Astrocyte of the spinal cord (primary cell): ENCODE measurements around the gene PSMG4.

Experiments used
- DNase-seq: peaks from one replicate; pipeline ENCODE4 v3.0.0; 2011; ENCODE audit warnings: low read depth, low spot score
- H3K4me3 ChIP-seq: 2 replicates; pipeline ENCODE4 v1.5.1; 2011; ENCODE audit warnings: low read depth, mild to moderate bottlenecking, low read length, moderate library complexity
- in situ Hi-C: cut with HindIII; loops from 2 replicates; pipeline ENCODE4 v1.10.0; 2017; ENCODE audit warnings: low sequenced_read_pairs
- TF ChIP-seq, protein P1 (sequence below): IDR thresholded peaks from 2 replicates; pipeline ENCODE4 v1.5.1; 2012; ENCODE audit warnings: low read depth, mild to moderate bottlenecking, low read length, inconsistent platforms

The PSMG4 gene

GRCh38 chr6:3258720-3259490 is at the start of gene PSMG4:
Gene PSMG4 (plus strand): TSS chr6:3258947. CDS start chr6:3259023, 76 bp downstream.
- in situ Hi-C loops = no loop called here
- DNase-seq = peak; percentile 86
- H3K4me3 ChIP-seq = peak within 1 kb of the TSS; percentile 81
- TF ChIP-seq, protein P1, sequence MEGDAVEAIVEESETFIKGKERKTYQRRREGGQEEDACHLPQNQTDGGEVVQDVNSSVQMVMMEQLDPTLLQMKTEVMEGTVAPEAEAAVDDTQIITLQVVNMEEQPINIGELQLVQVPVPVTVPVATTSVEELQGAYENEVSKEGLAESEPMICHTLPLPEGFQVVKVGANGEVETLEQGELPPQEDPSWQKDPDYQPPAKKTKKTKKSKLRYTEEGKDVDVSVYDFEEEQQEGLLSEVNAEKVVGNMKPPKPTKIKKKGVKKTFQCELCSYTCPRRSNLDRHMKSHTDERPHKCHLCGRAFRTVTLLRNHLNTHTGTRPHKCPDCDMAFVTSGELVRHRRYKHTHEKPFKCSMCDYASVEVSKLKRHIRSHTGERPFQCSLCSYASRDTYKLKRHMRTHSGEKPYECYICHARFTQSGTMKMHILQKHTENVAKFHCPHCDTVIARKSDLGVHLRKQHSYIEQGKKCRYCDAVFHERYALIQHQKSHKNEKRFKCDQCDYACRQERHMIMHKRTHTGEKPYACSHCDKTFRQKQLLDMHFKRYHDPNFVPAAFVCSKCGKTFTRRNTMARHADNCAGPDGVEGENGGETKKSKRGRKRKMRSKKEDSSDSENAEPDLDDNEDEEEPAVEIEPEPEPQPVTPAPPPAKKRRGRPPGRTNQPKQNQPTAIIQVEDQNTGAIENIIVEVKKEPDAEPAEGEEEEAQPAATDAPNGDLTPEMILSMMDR = no peak

DNA sequence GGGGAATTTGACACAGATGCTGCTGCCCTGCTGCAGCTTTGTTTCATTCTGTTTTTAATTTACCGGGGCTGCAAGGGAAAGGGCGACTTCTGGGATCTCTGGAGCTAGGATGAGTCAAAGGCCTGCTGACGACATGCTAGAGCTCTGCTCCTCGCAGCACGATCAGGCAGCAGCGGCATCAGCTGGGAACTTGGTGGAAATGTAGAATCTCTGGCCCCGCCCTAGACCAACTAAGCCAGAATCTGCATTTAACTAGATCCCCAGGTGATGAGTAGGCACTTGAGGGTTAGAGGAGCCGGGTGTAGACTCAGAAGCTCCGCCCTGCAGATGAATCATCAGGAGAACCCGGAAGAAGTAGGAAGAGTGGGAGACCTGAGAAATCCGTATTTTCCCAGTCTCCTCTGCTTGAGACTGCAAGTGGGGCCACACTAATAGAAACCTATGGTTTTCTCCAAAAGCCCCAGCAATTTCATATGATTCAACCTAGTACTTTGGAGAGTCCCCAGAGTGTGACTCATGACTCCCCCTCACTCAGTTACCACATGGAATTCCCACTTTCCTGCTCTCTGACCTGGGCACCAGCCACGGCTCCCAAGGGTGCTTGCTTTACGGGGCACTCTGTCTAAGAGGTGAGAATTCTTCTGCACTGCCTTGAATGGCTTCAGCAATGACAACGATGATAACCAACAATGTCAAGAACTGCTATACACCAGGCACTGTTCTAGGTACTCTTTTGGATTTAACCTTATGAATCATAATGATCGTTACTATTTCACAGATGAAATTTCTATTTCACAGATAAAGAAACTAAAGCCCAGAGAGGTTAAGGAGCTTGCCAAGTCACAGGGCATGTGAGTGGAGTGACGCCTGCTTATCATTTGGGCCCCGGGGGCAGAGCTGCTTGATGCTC is 49.4 kb upstream of the PSMG4 start:
- DNase-seq = peak; percentile 96
- peak overlapping the region; percentile 4 for H3K4me3 ChIP-seq
- TF ChIP-seq, protein P1 = peak; percentile 32
- in situ Hi-C loops = no loop called here

DNA sequence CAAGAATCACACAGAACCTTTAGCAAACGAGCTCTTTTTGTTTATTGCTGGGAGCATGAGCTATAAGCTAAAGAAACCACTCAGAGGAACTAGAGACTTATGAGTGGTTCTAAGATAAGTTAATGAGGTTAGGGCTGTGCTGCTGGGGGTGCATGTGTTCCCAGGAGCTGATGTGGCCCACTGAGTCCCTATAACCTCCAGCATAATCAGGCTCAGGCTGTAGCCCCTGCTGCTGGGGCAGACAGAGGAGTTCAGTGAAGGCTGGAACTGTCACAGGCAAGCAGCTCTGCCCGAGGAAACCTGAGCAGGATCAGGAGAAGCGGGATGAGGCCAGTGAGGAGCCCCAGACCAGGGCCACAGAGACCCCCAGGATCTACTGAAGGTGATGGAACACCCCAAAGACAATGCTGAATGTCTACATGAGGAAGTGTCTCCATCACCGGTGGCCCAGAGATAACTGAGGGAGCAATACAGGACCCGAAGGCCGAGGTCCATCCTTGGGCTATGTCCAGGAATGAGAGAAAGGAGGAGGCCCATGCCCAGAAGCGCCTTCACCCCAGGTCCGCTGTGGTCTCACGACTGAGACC is 48.6 kb upstream of the PSMG4 start:
- no peak overlapping the region for H3K4me3 ChIP-seq
- DNase-seq = no peak
- TF ChIP-seq, protein P1 = no peak
- in situ Hi-C loops = no loop called here

- TF ChIP-seq, protein P1 = no peak
These were observed 47.1 kb upstream of the PSMG4 start for GRCh38 chr6:3211681-3212080.

DNA sequence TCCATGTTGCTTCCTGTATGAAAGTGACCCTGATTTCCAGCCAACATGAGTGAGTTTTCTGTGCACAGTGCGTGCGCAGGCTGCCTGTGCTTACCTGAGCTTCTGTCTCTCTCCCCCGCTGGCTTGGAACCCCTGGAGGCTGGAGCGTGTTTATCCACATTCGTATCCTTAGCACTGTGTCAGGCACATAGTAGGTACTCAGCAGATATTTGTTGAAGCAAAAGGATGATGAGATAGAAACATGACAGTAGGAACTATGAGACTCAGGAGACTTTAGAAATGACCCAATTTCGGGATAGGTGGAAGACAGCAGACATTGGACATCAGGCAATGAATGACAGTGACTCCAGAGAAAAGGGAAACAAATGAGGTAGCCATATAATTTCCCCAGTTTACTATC is 46.5 kb upstream of the PSMG4 start:
- in situ Hi-C loops = no loop called here
- TF ChIP-seq, protein P1 = no peak
- H3K4me3 ChIP-seq = no peak overlapping the region
- no peak for DNase-seq

More at GRCh38 chr6:3211681-3212080, 47.1 kb upstream of the PSMG4 start:
- no peak for DNase-seq
- in situ Hi-C loops = no loop called here
- H3K4me3 ChIP-seq = no peak overlapping the region

- no peak overlapping the region for H3K4me3 ChIP-seq
- DNase-seq = no peak
- in situ Hi-C loops = no loop called here
- TF ChIP-seq, protein P1 = no peak
These were observed 45.4 kb upstream of the PSMG4 start for GRCh38 chr6:3213334-3213695.
